DOHH2 (cell line): ENCODE data around the gene CTNNBIP1.

Source experiments
- CTCF ChIP-seq: fragments of 200-600 bp; sonication (generic); IDR thresholded peaks from one replicate; pipeline ENCODE4 v1.5.1; 2014; ENCODE audit warnings: antibody characterized with exemption, mild to moderate bottlenecking, low read depth, low read length; ENCODE audit not compliant: poor library complexity, severe bottlenecking
- EZH2phosphoT487 ChIP-seq: fragments of 200-600 bp; sonication (generic); IDR thresholded peaks from 2 replicates; pipeline ENCODE4 v1.6.1; 2017; ENCODE audit warnings: borderline replicate concordance, mild to moderate bottlenecking, antibody characterized with exemption, low read length, moderate library complexity, mixed read lengths

- TF ChIP-seq CTCF = no peak
- no peak for TF ChIP-seq EZH2phosphoT487
Observed at GRCh38 chr1:9845914-9846313, 64.2 kb downstream of the CTNNBIP1 start.
